Cerebellar cortex (tissue), 1 donor: ENCODE measurements around the gene SEPTIN10.

Source experiments
- DNase-seq: peaks from one replicate; pipeline ENCODE4 v3.0.0-alpha.2; 2015; ENCODE audit warnings: low spot score

SEPTIN10 gene

GRCh38 chr2:109497911-109498870 lies 115.6 kb downstream of the SEPTIN10 start:
- peak; percentile 90 for DNase-seq

- DNase-seq, result no peak
These were observed 116.3 kb downstream of the SEPTIN10 start for GRCh38 chr2:109497463-109497862.

DNA sequence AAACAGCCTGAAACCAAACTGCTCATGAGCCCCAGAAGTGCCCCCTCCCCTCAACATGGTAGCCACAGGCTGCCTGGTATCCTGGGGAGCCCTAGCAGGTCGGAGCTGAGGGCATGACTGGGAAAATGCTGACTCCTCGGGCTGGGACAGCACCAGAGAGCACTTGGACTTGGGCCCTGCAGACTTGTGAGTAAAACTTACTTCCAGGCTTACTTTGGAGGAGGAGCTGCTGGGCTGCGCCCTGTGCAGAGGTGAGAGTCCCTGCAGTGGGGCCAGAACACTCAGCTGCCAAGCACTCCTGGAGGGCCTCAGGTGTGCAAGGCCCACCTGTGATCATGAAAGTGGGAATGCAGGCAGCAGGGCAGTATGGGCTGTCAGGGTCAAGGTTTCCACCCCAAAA lies 119.4 kb downstream of the SEPTIN10 start:
- no peak for DNase-seq

DNA sequence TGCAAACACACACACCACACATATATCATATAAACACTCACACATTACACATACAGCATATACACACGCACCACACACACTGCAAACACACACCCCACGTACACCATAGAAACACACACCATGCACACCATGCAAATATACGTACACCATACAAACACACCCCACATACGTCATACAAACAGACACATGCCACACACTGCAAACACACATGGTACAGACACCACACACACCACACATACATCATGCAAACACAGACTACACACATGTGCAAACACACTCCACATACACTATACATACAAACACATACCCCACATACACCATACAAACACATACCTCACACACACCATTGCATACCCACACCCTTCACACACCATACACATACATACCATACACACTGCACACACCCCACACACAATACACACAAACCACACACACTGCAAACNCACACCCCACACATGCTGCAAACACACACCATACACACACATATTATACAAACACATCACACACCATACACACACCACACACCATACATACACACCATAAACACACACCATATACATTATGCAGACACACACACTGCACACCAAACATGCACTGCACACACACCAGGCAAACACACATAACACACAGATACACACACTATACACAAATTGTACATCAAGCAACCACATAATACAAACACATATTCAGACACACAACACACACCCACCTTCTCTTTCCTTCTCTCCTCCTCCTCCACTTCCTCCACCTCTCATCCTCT lies 120.4 kb downstream of the SEPTIN10 start:
- DNase-seq, result no peak
